Measurements from ENCODE around the gene ETF1. TPM values are rescaled to one million over a fixed set of nuclear protein-coding genes. Genes with fewer than 3 reads are reported as not detected.

The ETF1 gene
- total RNA-seq, 2 experiments from 2014 or later, result 246 to 247 TPM

- POLR2A ChIA-PET, result interaction anchor here (1.7 to 2.2 kb wide), 2 partner anchors 8 to 728 kb away, joined by 4 to 14 read pairs; partner anchors contain the start of gene HSPA9
- CTCF ChIA-PET, result interaction anchor here (1.1 to 1.5 kb wide), 2 partner anchors 9 to 13 kb away, joined by 4 read pairs; partner anchors contain the start of gene HSPA9
Measured at GRCh38 chr5:138566792-138567191, 23.8 kb upstream of the ETF1 start.

GRCh38 chr5:138565100-138565821 lies 22.2 kb upstream of the ETF1 start:
- POLR2A ChIA-PET, result interaction anchor here (0.6 to 2.2 kb wide), 4 partner anchors 10 to 729 kb away, joined by 3 to 14 read pairs (median 4); partner anchors contain the start of gene HSPA9
- CTCF ChIA-PET, result interaction anchor here (0.6 to 1.6 kb wide), 6 partner anchors 9 to 212 kb away, joined by 3 to 5 read pairs (median 4); partner anchors contain the start of gene HSPA9

DNA sequence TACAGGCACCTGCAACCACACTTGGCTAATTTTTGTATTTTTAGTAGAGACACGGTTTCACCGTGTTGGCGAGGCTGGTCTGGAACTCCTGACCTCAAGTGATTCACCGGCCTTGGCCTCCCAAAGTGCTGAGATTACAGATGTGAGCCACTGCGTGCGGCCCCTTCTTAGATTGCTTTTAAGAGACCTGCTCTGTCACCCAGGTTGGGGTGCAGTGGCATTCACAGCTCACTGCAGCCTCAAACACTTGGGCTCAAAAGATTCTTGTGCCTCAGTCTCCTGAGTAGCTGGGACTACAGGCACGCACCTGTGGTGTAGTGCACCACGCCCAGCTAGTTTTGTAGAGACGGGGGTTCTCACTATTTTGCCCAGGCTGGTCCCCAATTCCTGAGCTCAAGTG lies 21.2 kb upstream of the ETF1 start:
- ChIA-PET CTCF (interaction anchor here (0.9 to 1.6 kb wide), 2 partner anchors 21 to 114 kb away, joined by 3 read pairs; partner anchors contain the start of gene ETF1), POLR2A (interaction anchor here (0.5 kb wide), 1 partner anchor 801 kb away, joined by 4 read pairs; no protein-coding TSS in a partner anchor)

- CTCF ChIA-PET, result no interaction called here
- POLR2A ChIA-PET, result interaction anchor here (0.5 to 0.6 kb wide), 2 partner anchors 20 to 802 kb away, joined by 3 to 4 read pairs; partner anchors contain the start of gene ETF1
Measured at GRCh38 chr5:138563340-138564118, 20.5 kb upstream of the ETF1 start.

DNA sequence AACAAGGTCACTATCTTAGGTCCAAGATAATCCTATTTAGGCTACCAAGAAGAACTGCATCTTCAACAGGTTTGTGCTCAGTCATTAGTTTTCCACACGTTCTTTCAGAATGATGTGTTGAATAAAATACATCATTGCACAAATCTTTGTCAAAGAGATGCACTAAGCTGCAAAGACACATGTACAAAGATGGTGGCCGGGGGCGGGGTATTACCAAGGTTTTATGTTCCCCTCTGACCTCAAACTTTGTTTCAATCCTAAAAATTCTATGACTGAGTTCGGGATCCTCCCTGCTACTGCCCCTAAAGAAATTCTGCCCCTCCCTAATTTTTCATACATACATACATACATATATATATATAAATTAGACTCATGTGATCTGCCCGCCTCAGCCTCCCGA lies 17.9 kb upstream of the ETF1 start:
- POLR2A ChIA-PET, result no interaction called here
- CTCF ChIA-PET, result no interaction called here

GRCh38 chr5:138559937-138560336 lies 16.9 kb upstream of the ETF1 start:
- ChIA-PET POLR2A (interaction anchor here (1.0 kb wide), 1 partner anchor 9 kb away, joined by 3 read pairs; no protein-coding TSS in a partner anchor), CTCF (no interaction called here)

DNA sequence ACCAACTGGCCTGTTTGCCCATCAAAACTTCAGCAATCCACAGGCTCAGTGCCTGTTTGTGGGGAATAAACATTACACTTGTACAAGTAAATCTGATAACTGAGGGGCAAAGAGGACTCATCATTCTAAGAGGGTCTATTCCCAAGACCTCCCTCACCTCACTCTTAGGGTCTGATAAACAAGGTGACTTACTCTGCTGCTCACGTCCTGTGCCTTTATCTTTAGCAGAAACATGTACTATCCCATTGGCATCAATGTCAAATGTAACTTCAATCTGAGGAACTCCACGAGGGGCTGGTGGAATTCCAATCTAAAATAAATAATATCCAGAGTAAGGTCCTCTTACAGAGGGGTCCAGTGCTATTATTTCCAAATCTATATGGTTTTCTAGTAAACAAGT lies 14.6 kb upstream of the ETF1 start:
- ChIA-PET CTCF (no interaction called here), POLR2A (no interaction called here)

DNA sequence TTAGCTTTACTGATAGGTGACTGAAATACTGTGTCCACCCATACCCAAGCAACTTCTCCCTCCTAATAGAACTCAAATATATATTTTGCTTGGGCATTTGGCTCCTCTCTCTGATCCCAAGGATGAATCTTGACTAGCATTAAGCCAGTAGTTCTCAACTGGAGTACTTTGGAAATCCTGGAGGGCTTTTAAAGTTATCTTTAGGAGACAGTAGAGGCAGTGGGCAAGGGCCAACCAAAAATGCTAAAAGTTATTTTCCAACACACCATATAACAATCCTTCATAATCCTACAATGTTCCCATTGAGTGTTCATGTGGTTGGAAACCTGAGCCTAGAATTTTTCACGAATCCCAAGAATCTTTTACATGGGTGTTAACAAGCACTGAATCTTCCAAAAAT lies 11.1 kb upstream of the ETF1 start:
- CTCF ChIA-PET, result no interaction called here
- POLR2A ChIA-PET, result no interaction called here

GRCh38 chr5:138553437-138554095 lies 10.5 kb upstream of the ETF1 start:
- ChIA-PET POLR2A (interaction anchor here (0.7 to 0.8 kb wide), 2 partner anchors 17 to 69 kb away, joined by 4 to 7 read pairs; no protein-coding TSS in a partner anchor), CTCF (interaction anchor here (1.0 kb wide), 1 partner anchor 10 kb away, joined by 6 read pairs; the partner anchor contains the start of gene ETF1)

- POLR2A ChIA-PET, result interaction anchor here (0.7 to 2.1 kb wide), 3 partner anchors 9 to 70 kb away, joined by 4 to 9 read pairs (median 7); partner anchors contain the start of gene ETF1
- CTCF ChIA-PET, result interaction anchor here (1.0 kb wide), 1 partner anchor 10 kb away, joined by 6 read pairs; the partner anchor contains the start of gene ETF1
Measured at GRCh38 chr5:138552657-138553056, 9.6 kb upstream of the ETF1 start.

DNA sequence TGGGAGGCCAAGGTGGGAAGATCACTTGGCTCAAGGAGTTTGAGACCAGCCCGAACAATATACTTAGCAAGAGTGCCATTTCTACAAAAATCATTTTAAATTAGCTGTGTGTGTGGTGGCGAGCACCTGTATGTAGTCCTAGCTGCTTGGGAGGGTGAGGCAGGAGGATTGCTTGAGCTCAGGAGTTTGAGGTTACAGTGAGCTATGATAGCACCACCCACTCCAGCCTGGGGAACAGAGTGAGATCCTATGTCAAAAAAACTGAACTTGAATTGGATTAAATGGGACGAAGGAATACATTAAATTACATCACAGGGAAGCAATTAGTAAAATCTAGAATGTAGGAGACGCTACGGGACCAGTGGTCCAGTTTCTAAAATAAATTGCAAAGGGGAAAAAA lies 6.4 kb upstream of the ETF1 start:
- ChIA-PET CTCF (no interaction called here), POLR2A (no interaction called here)

- CTCF ChIA-PET, result interaction anchor here (0.6 to 1.1 kb wide), 2 partner anchors 12 to 194 kb away, joined by 3 read pairs; no protein-coding TSS in a partner anchor
Measured at GRCh38 chr5:138545919-138546562, 3.0 kb upstream of the ETF1 start.

GRCh38 chr5:138544181-138545134 lies 1.4 kb upstream of the ETF1 start:
- CTCF ChIA-PET, result interaction anchor here (1.6 to 2.0 kb wide), 2 partner anchors 9 to 31 kb away, joined by 6 read pairs; partner anchors contain the start of gene HSPA9
- POLR2A ChIA-PET, result interaction anchor here (0.5 to 4.0 kb wide), 6 partner anchors 8 to 196 kb away, joined by 4 to 27 read pairs (median 7); partner anchors contain the start of genes EGR1 and HSPA9

More at GRCh38 chr5:138545919-138546562, 3.0 kb upstream of the ETF1 start:
- POLR2A ChIA-PET, result no interaction called here

DNA sequence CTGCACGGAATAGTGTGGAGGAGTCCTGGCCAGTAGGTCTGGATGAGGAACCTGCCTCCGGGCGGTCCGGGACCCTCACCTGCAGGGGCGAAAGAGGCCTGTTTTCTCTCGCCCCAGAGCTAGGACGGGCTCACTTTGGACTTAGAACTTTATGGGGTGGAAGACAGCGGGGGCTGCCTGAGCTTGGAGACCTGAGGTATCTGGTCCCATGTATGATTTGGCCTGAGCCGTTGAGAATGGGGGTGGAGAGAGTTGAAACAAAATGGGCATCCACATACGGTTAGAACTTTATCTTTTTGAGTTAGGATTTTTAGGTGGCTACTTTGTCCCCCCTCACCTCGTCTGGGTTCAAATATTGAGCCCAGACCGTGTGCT lies 681 bp upstream of the ETF1 start:
- CTCF ChIA-PET, result interaction anchor here (0.7 to 2.0 kb wide), 6 partner anchors 10 to 191 kb away, joined by 3 to 7 read pairs (median 4); partner anchors contain the start of genes HSPA9 and KDM3B
- POLR2A ChIA-PET, result interaction anchor here (0.5 to 4.0 kb wide), 11 partner anchors 8 to 799 kb away, joined by 3 to 27 read pairs (median 5); partner anchors contain the start of genes EGR1, FAM53C and HSPA9

GRCh38 chr5:138542180-138542955 lies 668 bp downstream of the ETF1 start:
- ChIA-PET CTCF (interaction anchor here (0.6 to 2.0 kb wide), 5 partner anchors 11 to 190 kb away, joined by 3 to 6 read pairs (median 3); partner anchors contain the start of gene KDM3B), POLR2A (interaction anchor here (0.6 to 4.0 kb wide), 7 partner anchors 10 to 328 kb away, joined by 3 to 27 read pairs (median 7); partner anchors contain the start of genes CDC25C, EGR1, FAM53C and HSPA9)

GRCh38 chr5:138541511-138542179 lies 1.4 kb downstream of the ETF1 start:
- ChIA-PET CTCF (no interaction called here), POLR2A (interaction anchor here (0.6 to 4.0 kb wide), 4 partner anchors 18 to 362 kb away, joined by 11 to 27 read pairs (median 20); partner anchors contain the start of genes EGR1 and HSPA9)

All from activated CD8-positive, alpha-beta memory T cell treated with anti-CD3 and anti-CD28 coated beads for 36 hours (primary cell).